ENCODE results near the gene LRRC4C. TPM values are rescaled to one million over a fixed set of nuclear protein-coding genes. Genes with fewer than 3 reads are reported as not detected.

LRRC4C gene
- polyA plus RNA-seq, 1 experiment, result 0.02 TPM

DNA sequence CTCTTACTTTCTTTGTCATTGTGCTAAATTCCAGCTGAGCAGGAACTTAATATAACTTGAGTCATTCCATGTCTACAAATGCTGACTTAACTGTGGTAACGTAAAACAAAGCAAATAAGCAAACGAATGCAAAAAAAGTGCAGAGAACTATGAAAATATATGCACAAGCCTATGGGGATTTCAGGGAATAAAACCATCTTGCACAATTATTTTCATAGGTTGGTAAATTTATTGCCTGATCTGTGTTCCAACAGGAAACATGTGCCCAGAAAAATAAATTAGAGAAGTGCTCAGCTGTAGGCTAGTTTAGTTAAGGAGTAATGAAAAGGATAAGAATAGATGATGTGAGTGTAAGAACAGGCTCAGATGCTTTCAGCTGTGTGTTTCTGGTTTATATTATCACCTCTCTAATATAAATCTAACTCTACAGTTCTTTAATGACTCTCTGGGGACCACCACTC is 1169.3 kb downstream of the LRRC4C start:
- H3K27me3 ChIP-seq (ENCODE audit: control insufficient read depth, insufficient read depth, low read length), result peaks cover 6% of the 10 kb centered on the region
- H3K27ac ChIP-seq (ENCODE audit: low read depth, low read length), result no peak overlapping the region
- POLR2A ChIA-PET, result no interaction called here
- TF ChIP-seq, protein P1, sequence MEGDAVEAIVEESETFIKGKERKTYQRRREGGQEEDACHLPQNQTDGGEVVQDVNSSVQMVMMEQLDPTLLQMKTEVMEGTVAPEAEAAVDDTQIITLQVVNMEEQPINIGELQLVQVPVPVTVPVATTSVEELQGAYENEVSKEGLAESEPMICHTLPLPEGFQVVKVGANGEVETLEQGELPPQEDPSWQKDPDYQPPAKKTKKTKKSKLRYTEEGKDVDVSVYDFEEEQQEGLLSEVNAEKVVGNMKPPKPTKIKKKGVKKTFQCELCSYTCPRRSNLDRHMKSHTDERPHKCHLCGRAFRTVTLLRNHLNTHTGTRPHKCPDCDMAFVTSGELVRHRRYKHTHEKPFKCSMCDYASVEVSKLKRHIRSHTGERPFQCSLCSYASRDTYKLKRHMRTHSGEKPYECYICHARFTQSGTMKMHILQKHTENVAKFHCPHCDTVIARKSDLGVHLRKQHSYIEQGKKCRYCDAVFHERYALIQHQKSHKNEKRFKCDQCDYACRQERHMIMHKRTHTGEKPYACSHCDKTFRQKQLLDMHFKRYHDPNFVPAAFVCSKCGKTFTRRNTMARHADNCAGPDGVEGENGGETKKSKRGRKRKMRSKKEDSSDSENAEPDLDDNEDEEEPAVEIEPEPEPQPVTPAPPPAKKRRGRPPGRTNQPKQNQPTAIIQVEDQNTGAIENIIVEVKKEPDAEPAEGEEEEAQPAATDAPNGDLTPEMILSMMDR (IDR thresholded peaks at IDR 0.05; ENCODE audit: low read depth, low read length), result no peak
- H3K9me3 ChIP-seq (ENCODE audit: control insufficient read depth, insufficient read depth, low read length), result no peaks in the 10 kb centered on the region
- no peak overlapping the region for H3K4me3 ChIP-seq (ENCODE audit: low read depth, low read length)
- CTCF ChIA-PET, result no interaction called here
- DNase-seq (ENCODE audit: low read depth, low spot score), result no peak

DNA sequence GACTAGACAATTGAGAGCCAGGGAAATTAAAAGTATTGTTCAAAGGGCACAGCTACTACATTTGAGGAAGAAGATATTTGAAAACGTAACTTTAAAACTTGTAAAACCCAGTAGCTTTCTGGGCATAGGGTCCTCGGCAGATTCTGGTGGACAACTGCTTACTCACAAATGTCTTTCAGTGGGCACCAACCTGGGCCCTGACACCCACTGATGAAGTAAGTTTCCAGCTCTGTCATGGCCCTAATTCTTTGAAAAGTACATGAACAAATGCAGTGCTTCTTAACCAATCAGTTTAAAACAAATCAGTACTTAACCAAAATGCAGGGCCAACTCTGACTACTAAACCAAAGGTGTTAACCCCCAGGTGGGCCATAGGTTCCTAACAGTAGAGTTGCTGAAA is 1170.1 kb downstream of the LRRC4C start:
- peaks cover 6% of the 10 kb centered on the region for H3K27me3 ChIP-seq (ENCODE audit: control insufficient read depth, insufficient read depth, low read length)
- H3K4me3 ChIP-seq (ENCODE audit: low read depth, low read length), result no peak overlapping the region
- TF ChIP-seq, protein P1 (IDR thresholded peaks at IDR 0.05; ENCODE audit: low read depth, low read length), result no peak
- no peak for DNase-seq (ENCODE audit: low read depth, low spot score)
- H3K27ac ChIP-seq (ENCODE audit: low read depth, low read length), result no peak overlapping the region
- ChIA-PET POLR2A (no interaction called here), CTCF (no interaction called here)
- no peaks in the 10 kb centered on the region for H3K9me3 ChIP-seq (ENCODE audit: control insufficient read depth, insufficient read depth, low read length)

DNA sequence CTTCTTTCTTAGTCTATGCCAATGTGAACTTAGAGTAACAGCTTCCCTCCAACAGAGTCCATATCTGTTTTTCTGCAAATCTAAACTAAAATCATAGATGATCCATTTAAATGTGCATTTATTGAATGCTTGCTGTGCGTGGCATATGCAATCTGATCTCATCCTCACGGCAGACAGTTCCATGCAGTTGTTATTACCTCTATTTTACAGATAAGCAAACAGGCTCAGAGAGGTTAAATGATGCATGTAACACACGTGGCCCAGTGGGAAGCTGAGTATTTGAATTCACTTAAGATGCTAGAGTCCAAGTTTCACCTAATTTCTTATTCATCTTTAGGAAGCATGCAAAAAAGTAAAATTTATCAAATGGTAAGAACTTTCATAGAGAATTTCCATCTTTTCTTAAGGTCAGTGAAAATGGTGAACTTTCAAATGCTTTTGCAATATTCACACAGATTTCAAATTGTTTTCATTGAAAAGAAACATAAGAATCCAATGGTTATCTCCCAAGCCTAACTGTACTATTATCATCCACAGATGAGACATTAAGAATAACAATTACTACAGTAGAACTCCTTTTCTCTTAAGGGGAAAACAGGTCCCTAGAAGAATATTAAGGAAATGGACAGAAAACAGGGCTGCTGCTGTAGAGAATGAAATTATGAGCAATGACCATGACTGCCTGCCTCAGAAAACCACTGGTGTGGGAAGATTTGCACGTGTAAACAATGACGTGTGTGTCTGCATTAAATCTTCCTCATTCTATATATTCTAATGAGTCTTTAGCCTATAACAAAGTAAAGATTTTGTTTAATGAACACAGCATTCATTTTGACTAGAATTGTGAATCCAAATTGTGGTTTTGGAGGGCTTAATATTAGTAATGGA is 1171.3 kb downstream of the LRRC4C start:
- POLR2A ChIA-PET, result no interaction called here
- H3K27me3 ChIP-seq (ENCODE audit: control insufficient read depth, insufficient read depth, low read length), result peaks cover 6% of the 10 kb centered on the region
- no peak for DNase-seq (ENCODE audit: low read depth, low spot score)
- no peak overlapping the region for H3K4me3 ChIP-seq (ENCODE audit: low read depth, low read length)
- TF ChIP-seq, protein P1 (IDR thresholded peaks at IDR 0.05; ENCODE audit: low read depth, low read length), result no peak
- no peaks in the 10 kb centered on the region for H3K9me3 ChIP-seq (ENCODE audit: control insufficient read depth, insufficient read depth, low read length)
- CTCF ChIA-PET, result interaction anchor here (0.6 kb wide), 1 partner anchor 52 kb away, joined by 3 read pairs; no protein-coding TSS in a partner anchor
- no peak overlapping the region for H3K27ac ChIP-seq (ENCODE audit: low read depth, low read length)

GRCh38 chr11:40286137-40286536 is 1173.3 kb downstream of the LRRC4C start:
- Histone ChIP-seq H3K27me3 (ENCODE audit: control insufficient read depth, insufficient read depth, low read length) (peaks cover 2% of the 10 kb centered on the region), H3K27ac (ENCODE audit: low read depth, low read length) (no peak overlapping the region), H3K4me3 (ENCODE audit: low read depth, low read length) (no peak overlapping the region), H3K9me3 (ENCODE audit: control insufficient read depth, insufficient read depth, low read length) (no peaks in the 10 kb centered on the region)
- no peak for DNase-seq (ENCODE audit: low read depth, low spot score)
- CTCF ChIA-PET, result no interaction called here
- TF ChIP-seq, protein P1 (IDR thresholded peaks at IDR 0.05; ENCODE audit: low read depth, low read length), result no peak
- POLR2A ChIA-PET, result no interaction called here

- DNase-seq (ENCODE audit: low read depth, low spot score), result no peak
- ChIA-PET POLR2A (no interaction called here), CTCF (interaction anchor here (3.4 kb wide), 1 partner anchor 9 kb away, joined by 15 read pairs; no protein-coding TSS in a partner anchor)
- Histone ChIP-seq H3K27ac (ENCODE audit: low read depth, low read length) (no peak overlapping the region), H3K4me3 (ENCODE audit: low read depth, low read length) (no peak overlapping the region), H3K9me3 (ENCODE audit: control insufficient read depth, insufficient read depth, low read length) (no peaks in the 10 kb centered on the region), H3K27me3 (ENCODE audit: control insufficient read depth, insufficient read depth, low read length) (no peaks in the 10 kb centered on the region)
- TF ChIP-seq, protein P1 (IDR thresholded peaks at IDR 0.05; ENCODE audit: low read depth, low read length), result no peak
Measured at GRCh38 chr11:40285558-40285957, 1173.9 kb downstream of the LRRC4C start.

Measured in AG04450 (cell line).